OCI-LY7 (cell line): ENCODE measurements around the gene TMEM185B. TPM values are rescaled to one million over a fixed set of nuclear protein-coding genes. Genes with fewer than 3 reads are reported as not detected.

Source experiments
- BruUV-seq: library from RNA; stranded (reverse); fragments of 400-500 nt; replicated peaks from 2 replicates; lab custom pipeline; 2021; lab: Mats Ljungman, UMichigan
- CTCF ChIA-PET: fragments of 300-600 bp; sonication (Branson Sonifier 250); formaldehyde crosslinking; loops from one replicate; lab custom pipeline; 2022; ENCODE audit warnings: antibody characterized with exemption; ENCODE audit not compliant: unreplicated experiment; lab: Charles Lee
- POLR2A ChIA-PET: fragments of 300-600 bp; sonication (Branson Sonifier 250); formaldehyde crosslinking; loops from one replicate; lab custom pipeline; 2022; ENCODE audit warnings: antibody characterized with exemption; lab: Charles Lee
- DNase-seq: peaks from one replicate; pipeline ENCODE4 v3.0.0-alpha.2; 2015; ENCODE audit warnings: low spot score
- H2AFZ ChIP-seq: fragments of 200-600 bp; sonication (generic), shearing (Covaris generic); 2 replicates; pipeline ENCODE4 v1.6.1; 2014; ENCODE audit warnings: mild to moderate bottlenecking, antibody characterized with exemption, low read length, moderate library complexity
- H3K27ac ChIP-seq: fragments of 200-600 bp; sonication (generic); 2 replicates; pipeline ENCODE4 v1.5.1; 2014; ENCODE audit warnings: mixed run types, low read depth, mild to moderate bottlenecking, moderate library complexity, low read length, inconsistent platforms; ENCODE audit not compliant: poor library complexity, severe bottlenecking
- H3K36me3 ChIP-seq: fragments of 200-600 bp; sonication (generic); 2 replicates; pipeline ENCODE4 v1.6.1; 2014; ENCODE audit warnings: mild to moderate bottlenecking, antibody characterized with exemption, low read length, moderate library complexity, mixed read lengths; ENCODE audit not compliant: insufficient read depth
- H3K4me1 ChIP-seq: fragments of 200-600 bp; sonication (generic); 2 replicates; pipeline ENCODE4 v1.5.1; 2014; ENCODE audit warnings: mild to moderate bottlenecking, low read length; ENCODE audit not compliant: insufficient read depth, poor library complexity, severe bottlenecking
- H3K4me2 ChIP-seq: fragments of 200-600 bp; sonication (generic); 2 replicates; pipeline ENCODE4 v1.6.1; 2014; ENCODE audit warnings: mild to moderate bottlenecking, low read length
- H3K4me3 ChIP-seq: fragments of 200-600 bp; sonication (generic); 2 replicates; pipeline ENCODE4 v1.5.1; 2014; ENCODE audit warnings: mild to moderate bottlenecking, low read depth, low read length; ENCODE audit not compliant: poor library complexity, severe bottlenecking
- H3K79me2 ChIP-seq: fragments of 200-600 bp; sonication (generic); 2 replicates; pipeline ENCODE4 v1.6.1; 2016; ENCODE audit warnings: low read depth, mild to moderate bottlenecking, low read length, moderate library complexity, mixed read lengths; ENCODE audit not compliant: insufficient read depth
- H3K9me2 ChIP-seq: fragments of 200-600 bp; sonication (generic); 2 replicates; pipeline ENCODE4 v1.6.1; 2016; ENCODE audit warnings: mild to moderate bottlenecking, low read length, mixed read lengths; ENCODE audit not compliant: insufficient read depth
- H3K9me3 ChIP-seq: fragments of 200-600 bp; sonication (generic); 2 replicates; pipeline ENCODE4 v1.6.1; 2014; ENCODE audit warnings: mild to moderate bottlenecking, mixed run types, low read length, mixed read lengths
- H4K20me1 ChIP-seq: fragments of 200-600 bp; sonication (generic); 2 replicates; pipeline ENCODE4 v1.6.1; 2014; ENCODE audit warnings: mild to moderate bottlenecking, antibody characterized with exemption, low read length, moderate library complexity, mixed read lengths; ENCODE audit not compliant: insufficient read depth
- EZH2phosphoT487 ChIP-seq: fragments of 200-600 bp; sonication (generic); IDR thresholded peaks from 2 replicates; pipeline ENCODE4 v1.6.1; 2018; ENCODE audit warnings: low read depth, borderline replicate concordance, mild to moderate bottlenecking, mixed run types, antibody characterized with exemption, low read length, moderate library complexity, mixed read lengths
- intact Hi-C: fragments of 100-400 bp; cut with micrococcal nuclease; formaldehyde crosslinking; loops from one replicate; pipeline ENCODE4 v1.10.0; 2022; ENCODE audit not compliant: unreplicated experiment
- total RNA-seq, 2 experiments: library from RNA; depleted of rRNA in 1 of 2; stranded (reverse); fragments of >200 nt in 1 of 2; shearing (Covaris generic) in 1 of 2; gene quantifications; 2 replicates each; pipeline ENCODE4 v1.2.3, GENCODE V29; 2014 to 2022
- TF ChIP-seq, protein P1 (sequence below): fragments of 200-600 bp; sonication (generic); conservative IDR thresholded peaks from 2 replicates; pipeline ENCODE4 v1.5.1; 2014; ENCODE audit warnings: mild to moderate bottlenecking, antibody characterized with exemption, low read length, moderate library complexity, mixed read lengths

Gene TMEM185B
- total RNA-seq, 2 experiments from 2014 or later, result 24.4 to 30.2 TPM

DNA sequence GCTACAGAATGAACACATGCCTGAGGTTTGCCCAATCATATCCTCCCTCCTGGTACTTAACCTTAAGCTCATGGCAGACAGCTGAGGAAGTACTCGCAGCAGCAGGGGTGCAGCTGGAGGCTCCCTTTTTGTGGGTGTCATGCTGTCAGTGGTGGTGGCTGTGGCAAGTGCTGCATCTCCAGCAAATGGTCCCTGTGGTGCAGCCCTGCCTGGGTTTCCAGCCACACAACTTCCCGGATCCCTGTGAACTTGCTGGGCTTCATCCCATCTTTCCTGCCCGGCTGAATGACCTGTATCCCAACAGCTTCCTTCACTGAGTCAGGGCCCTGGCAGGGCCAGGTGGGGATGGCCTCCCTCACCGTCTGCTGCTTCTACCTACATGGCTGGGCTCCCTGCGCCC lies 5.0 kb downstream of the TMEM185B start:
- no peaks in the 10 kb centered on the region for H3K9me2 ChIP-seq
- no peak overlapping the region for H2AFZ ChIP-seq
- H3K27ac ChIP-seq, result no peak overlapping the region
- intact Hi-C loops, result no loop called here
- H3K79me2 ChIP-seq, result peaks cover 23% of the 10 kb centered on the region
- H3K4me2 ChIP-seq, result no peak overlapping the region
- ChIA-PET CTCF (interaction anchor here (0.5 kb wide), 1 partner anchor 554 kb away, joined by 4 read pairs; no protein-coding TSS in a partner anchor), POLR2A (interaction anchor here (3.1 kb wide), 1 partner anchor 42 kb away, joined by 8 read pairs; no protein-coding TSS in a partner anchor)
- H3K36me3 ChIP-seq, result peaks cover 24% of the 10 kb centered on the region; the same call in 1 of the 2 replicates
- TF ChIP-seq, protein P1, sequence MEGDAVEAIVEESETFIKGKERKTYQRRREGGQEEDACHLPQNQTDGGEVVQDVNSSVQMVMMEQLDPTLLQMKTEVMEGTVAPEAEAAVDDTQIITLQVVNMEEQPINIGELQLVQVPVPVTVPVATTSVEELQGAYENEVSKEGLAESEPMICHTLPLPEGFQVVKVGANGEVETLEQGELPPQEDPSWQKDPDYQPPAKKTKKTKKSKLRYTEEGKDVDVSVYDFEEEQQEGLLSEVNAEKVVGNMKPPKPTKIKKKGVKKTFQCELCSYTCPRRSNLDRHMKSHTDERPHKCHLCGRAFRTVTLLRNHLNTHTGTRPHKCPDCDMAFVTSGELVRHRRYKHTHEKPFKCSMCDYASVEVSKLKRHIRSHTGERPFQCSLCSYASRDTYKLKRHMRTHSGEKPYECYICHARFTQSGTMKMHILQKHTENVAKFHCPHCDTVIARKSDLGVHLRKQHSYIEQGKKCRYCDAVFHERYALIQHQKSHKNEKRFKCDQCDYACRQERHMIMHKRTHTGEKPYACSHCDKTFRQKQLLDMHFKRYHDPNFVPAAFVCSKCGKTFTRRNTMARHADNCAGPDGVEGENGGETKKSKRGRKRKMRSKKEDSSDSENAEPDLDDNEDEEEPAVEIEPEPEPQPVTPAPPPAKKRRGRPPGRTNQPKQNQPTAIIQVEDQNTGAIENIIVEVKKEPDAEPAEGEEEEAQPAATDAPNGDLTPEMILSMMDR, result no peak
- TF ChIP-seq EZH2phosphoT487, result no peak
- no TSS peak for BruUV-seq
- no peak overlapping the region for H3K4me3 ChIP-seq
- H4K20me1 ChIP-seq, result peaks cover 7% of the 10 kb centered on the region; the same call in 1 of the 2 replicates
- no peak for DNase-seq
- H3K4me1 ChIP-seq, result peaks cover 33% of the 10 kb centered on the region
- H3K9me3 ChIP-seq, result no peaks in the 10 kb centered on the region

DNA sequence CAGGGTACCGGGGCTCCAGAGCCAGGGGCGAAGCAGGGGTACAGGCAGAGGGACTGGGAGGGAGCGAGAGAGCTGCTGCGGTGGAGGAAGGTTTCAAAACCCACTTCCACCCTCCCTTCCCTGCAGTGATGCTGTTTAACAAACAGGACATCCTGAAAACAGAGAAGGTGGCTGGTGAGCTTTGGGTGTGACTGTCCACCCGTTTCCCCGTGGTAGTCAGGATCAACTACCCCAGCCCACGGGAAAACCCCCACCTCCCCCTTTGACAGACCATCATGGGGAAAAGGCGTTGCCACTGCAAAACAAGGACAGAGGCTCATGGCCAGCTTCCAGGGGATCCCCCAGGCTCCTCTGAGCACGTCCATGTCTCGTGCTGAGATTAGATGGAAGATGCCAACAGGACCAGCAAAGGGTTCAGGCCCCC lies 12.9 kb downstream of the TMEM185B start:
- Histone ChIP-seq H3K4me3 (no peak overlapping the region), H3K4me1 (no peaks in the 10 kb centered on the region), H3K79me2 (no peaks in the 10 kb centered on the region), H3K4me2 (no peak overlapping the region), H2AFZ (no peak overlapping the region), H3K27ac (no peak overlapping the region), H4K20me1 (no peaks in the 10 kb centered on the region), H3K9me3 (no peaks in the 10 kb centered on the region), H3K9me2 (no peaks in the 10 kb centered on the region), H3K36me3 (no peaks in the 10 kb centered on the region)
- ChIA-PET CTCF (no interaction called here), POLR2A (no interaction called here)
- TF ChIP-seq, protein P1, result no peak
- no peak for TF ChIP-seq EZH2phosphoT487
- intact Hi-C loops, result no loop called here
- DNase-seq, result no peak
- no TSS peak for BruUV-seq

DNA sequence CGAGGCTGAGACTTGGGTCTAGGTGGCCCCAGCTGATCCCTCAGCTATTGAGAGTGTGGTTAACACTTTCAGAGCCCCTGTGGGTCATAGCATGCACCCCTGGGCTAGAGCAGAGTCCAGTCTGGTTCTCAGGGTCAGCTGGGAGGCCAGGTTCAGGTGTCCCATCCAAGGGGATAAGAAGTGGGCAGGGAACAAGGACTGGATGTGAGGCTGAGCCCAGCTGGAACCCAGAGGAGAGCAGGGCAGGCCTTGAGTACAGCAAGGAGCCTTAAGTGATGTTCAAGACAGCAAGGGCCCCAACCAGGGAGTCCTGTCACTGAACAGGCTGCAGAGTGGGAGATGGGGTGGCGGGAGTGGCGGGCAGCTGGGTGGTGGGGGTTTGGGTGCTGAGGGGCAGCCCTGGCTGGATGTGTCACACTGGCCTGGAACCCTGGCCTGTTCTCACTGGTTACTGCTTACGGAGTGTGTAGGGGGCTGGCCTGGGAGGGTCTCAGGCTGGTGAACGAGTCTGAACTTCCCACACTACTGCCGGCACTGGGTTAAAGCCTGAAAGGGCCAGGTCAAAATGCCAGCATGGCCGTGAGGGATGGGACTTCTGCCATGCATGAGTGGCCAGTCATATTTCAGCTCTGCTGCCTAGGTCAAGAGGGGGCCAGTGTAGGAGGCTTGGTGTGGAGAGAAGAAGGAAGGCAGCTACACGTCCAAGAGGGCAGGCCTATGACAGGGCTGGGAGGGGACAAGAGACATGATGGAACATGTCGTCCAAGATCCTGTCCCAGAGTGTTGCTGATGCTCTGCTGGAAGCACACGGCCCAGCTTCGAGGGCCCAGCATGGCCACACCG lies 13.6 kb downstream of the TMEM185B start:
- CTCF ChIA-PET, result no interaction called here
- Histone ChIP-seq H3K4me3 (no peak overlapping the region), H3K9me2 (no peaks in the 10 kb centered on the region), H2AFZ (no peak overlapping the region), H3K27ac (no peak overlapping the region), H3K36me3 (no peaks in the 10 kb centered on the region), H3K79me2 (no peaks in the 10 kb centered on the region), H3K9me3 (no peaks in the 10 kb centered on the region), H3K4me1 (no peaks in the 10 kb centered on the region), H3K4me2 (no peak overlapping the region), H4K20me1 (no peaks in the 10 kb centered on the region)
- POLR2A ChIA-PET, result no interaction called here
- intact Hi-C loops, result loop anchor here (10.0 kb wide), 1 partner anchor 475 kb away; no protein-coding TSS in a partner anchor
- no peak for TF ChIP-seq EZH2phosphoT487
- TF ChIP-seq, protein P1, result no peak
- no TSS peak for BruUV-seq
- no peak for DNase-seq
